GM23338 (cell line): ENCODE data around the gene MSN.

Experiments
- EZH2 ChIP-seq: fragments of 200-600 bp; sonication (generic); IDR thresholded peaks from one replicate; pipeline ENCODE4 v1.8.0; 2017; ENCODE audit warnings: antibody characterized with exemption, mild to moderate bottlenecking, low read depth; ENCODE audit not compliant: unreplicated experiment
- TF ChIP-seq, protein P1 (sequence below), 2 experiments: fragments of 200-600 bp in 1 of 2; sonication (generic) in 1 of 2; conservative IDR thresholded peaks; 2 replicates each; pipeline versions ENCODE4 v1.5.1 to v1.6.1; 2016 to 2017; ENCODE audit warnings: antibody characterized with exemption in 2 of 2, low read depth in 2 of 2, mild to moderate bottlenecking in 2 of 2, moderate library complexity in 1 of 2
- TF ChIP-seq, protein P2 (sequence below): fragments of 250-450 bp; sonication (Bioruptor Pico); IDR thresholded peaks from 2 replicates; pipeline ENCODE4 v1.5.0; 2020; ENCODE audit warnings: mild to moderate bottlenecking, moderate library complexity

DNA sequence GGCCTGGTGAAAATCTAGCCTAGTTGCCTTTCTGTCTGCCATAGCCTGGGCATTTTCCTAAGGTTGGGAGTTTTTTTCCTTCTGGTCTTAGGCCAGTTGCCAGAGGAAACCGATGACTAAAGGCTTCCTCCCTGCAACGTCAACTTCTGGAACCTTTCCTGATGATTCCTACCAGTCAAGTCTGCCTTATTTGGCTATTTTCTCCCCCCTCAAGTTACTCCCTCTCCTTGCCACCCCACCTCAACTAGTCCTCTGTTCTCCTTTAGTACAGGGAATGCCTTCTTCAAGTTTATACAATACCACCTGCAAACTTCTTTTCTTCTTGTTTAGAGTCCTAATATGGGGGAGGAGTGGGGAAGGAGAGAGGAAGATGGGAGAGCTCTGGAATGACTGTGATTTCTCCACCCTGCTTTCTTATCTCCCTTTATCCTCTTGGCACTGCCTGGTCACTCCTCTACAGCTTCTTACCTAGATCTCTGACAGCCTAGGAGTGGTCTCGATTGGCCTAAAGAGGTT, 10.6 kb downstream of the MSN start:
- TF ChIP-seq, protein P1, sequence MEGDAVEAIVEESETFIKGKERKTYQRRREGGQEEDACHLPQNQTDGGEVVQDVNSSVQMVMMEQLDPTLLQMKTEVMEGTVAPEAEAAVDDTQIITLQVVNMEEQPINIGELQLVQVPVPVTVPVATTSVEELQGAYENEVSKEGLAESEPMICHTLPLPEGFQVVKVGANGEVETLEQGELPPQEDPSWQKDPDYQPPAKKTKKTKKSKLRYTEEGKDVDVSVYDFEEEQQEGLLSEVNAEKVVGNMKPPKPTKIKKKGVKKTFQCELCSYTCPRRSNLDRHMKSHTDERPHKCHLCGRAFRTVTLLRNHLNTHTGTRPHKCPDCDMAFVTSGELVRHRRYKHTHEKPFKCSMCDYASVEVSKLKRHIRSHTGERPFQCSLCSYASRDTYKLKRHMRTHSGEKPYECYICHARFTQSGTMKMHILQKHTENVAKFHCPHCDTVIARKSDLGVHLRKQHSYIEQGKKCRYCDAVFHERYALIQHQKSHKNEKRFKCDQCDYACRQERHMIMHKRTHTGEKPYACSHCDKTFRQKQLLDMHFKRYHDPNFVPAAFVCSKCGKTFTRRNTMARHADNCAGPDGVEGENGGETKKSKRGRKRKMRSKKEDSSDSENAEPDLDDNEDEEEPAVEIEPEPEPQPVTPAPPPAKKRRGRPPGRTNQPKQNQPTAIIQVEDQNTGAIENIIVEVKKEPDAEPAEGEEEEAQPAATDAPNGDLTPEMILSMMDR (conservative IDR thresholded peaks at IDR 0.05; ENCODE audit: low read depth in 2 of 2): no peak
- no peak for TF ChIP-seq EZH2
- TF ChIP-seq, protein P2, sequence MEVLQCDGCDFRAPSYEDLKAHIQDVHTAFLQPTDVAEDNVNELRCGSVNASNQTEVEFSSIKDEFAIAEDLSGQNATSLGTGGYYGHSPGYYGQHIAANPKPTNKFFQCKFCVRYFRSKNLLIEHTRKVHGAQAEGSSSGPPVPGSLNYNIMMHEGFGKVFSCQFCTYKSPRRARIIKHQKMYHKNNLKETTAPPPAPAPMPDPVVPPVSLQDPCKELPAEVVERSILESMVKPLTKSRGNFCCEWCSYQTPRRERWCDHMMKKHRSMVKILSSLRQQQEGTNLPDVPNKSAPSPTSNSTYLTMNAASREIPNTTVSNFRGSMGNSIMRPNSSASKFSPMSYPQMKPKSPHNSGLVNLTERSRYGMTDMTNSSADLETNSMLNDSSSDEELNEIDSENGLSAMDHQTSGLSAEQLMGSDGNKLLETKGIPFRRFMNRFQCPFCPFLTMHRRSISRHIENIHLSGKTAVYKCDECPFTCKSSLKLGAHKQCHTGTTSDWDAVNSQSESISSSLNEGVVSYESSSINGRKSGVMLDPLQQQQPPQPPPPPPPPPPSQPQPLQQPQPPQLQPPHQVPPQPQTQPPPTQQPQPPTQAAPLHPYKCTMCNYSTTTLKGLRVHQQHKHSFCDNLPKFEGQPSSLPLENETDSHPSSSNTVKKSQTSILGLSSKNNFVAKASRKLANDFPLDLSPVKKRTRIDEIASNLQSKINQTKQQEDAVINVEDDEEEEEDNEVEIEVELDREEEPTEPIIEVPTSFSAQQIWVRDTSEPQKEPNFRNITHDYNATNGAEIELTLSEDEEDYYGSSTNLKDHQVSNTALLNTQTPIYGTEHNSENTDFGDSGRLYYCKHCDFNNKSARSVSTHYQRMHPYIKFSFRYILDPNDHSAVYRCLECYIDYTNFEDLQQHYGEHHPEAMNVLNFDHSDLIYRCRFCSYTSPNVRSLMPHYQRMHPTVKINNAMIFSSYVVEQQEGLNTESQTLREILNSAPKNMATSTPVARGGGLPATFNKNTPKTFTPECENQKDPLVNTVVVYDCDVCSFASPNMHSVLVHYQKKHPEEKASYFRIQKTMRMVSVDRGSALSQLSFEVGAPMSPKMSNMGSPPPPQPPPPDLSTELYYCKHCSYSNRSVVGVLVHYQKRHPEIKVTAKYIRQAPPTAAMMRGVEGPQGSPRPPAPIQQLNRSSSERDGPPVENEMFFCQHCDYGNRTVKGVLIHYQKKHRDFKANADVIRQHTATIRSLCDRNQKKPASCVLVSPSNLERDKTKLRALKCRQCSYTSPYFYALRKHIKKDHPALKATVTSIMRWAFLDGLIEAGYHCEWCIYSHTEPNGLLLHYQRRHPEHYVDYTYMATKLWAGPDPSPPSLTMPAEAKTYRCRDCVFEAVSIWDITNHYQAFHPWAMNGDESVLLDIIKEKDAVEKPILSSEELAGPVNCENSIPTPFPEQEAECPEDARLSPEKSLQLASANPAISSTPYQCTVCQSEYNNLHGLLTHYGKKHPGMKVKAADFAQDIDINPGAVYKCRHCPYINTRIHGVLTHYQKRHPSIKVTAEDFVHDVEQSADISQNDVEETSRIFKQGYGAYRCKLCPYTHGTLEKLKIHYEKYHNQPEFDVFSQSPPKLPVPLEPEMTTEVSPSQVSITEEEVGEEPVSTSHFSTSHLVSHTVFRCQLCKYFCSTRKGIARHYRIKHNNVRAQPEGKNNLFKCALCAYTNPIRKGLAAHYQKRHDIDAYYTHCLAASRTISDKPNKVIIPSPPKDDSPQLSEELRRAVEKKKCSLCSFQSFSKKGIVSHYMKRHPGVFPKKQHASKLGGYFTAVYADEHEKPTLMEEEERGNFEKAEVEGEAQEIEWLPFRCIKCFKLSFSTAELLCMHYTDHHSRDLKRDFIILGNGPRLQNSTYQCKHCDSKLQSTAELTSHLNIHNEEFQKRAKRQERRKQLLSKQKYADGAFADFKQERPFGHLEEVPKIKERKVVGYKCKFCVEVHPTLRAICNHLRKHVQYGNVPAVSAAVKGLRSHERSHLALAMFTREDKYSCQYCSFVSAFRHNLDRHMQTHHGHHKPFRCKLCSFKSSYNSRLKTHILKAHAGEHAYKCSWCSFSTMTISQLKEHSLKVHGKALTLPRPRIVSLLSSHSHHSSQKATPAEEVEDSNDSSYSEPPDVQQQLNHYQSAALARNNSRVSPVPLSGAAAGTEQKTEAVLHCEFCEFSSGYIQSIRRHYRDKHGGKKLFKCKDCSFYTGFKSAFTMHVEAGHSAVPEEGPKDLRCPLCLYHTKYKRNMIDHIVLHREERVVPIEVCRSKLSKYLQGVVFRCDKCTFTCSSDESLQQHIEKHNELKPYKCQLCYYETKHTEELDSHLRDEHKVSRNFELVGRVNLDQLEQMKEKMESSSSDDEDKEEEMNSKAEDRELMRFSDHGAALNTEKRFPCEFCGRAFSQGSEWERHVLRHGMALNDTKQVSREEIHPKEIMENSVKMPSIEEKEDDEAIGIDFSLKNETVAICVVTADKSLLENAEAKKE (CRISPR knock-in tag): no peak
